Stimulated activated CD4-positive, alpha-beta T cell treated with anti-CD3 and anti-CD28 coated beads, Interleukin-12 subunit alpha, Interleukin-12 subunit beta, amount 100 ng/mL, for 24 hours (primary cell): Measurements from ENCODE around the gene PRRT1.
"Not testable (repeated sequence)": the region's sequence is repeated elsewhere in the genome, so short reads cannot be mapped to it uniquely, and the experiment has no call there.

ENCODE experiments used
- DNase-seq, 2 experiments: peaks; one replicate each; pipeline ENCODE4 v3.0.0-alpha.2; 2020; ENCODE audit warnings: low read depth in 2 of 2

The PRRT1 gene

DNA sequence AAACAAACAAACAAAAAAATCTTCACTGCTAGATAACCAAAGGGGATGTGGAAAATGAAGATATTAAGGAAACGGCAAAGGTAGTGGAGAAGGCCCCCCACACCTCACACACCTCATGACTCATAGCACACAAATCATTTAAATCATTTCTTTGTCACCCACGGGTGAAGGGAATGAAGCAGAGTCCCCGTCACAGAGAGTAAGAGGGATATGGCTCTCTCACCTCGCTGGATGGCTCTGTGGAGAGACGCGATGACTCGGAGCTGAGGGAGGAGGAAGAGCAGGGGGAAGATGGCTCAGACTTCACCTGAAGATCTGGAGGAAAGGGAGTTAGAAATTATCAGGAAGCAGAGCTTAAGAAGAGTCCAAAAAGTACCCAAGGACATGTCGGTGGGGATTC is 24.9 kb downstream of the PRRT1 start:
- DNase-seq: no peak

DNA sequence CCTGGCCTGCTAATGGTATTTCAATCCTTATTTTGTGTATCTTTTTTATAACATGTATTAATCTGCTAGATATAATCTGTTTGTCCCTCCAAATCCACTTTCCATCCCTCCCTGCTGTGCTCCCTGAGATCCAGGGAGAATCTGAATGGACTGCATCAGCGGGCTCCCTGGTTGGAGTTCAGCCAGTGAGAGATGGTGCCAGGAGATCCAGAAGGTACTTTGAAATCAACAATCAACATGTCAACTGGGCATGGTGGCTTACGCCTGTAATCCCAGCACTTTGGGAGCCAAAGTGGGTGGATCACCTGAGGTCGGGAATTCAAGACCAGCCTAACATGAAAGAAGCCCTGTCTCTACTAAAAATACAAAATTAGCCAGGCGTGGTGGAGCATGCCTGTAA is 28.1 kb downstream of the PRRT1 start:
- no peak for DNase-seq

DNA sequence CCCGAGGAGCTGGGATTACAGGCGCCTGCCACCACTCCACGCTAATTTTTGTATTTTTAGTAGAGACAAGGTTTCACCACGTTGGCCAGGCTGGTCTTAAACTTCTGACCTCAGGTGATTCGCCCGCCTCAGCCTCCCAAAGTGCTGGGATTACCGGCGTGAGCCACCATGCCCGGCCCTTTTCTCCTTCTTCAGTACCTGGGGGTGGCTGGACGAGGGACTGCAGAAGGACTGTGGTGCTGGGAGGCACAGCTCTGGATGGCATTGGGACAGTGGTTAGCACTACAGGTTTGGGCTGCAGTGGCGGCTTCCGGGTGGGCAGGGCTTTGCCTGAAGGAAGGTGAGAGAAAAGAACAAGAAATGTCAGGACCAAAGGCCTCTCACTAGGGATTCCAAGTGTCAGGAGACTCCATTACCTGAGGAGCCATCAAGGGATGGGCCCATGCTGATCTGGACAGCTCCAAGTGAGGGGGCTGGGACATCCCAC is 31.1 kb downstream of the PRRT1 start:
- DNase-seq: no peak

DNA sequence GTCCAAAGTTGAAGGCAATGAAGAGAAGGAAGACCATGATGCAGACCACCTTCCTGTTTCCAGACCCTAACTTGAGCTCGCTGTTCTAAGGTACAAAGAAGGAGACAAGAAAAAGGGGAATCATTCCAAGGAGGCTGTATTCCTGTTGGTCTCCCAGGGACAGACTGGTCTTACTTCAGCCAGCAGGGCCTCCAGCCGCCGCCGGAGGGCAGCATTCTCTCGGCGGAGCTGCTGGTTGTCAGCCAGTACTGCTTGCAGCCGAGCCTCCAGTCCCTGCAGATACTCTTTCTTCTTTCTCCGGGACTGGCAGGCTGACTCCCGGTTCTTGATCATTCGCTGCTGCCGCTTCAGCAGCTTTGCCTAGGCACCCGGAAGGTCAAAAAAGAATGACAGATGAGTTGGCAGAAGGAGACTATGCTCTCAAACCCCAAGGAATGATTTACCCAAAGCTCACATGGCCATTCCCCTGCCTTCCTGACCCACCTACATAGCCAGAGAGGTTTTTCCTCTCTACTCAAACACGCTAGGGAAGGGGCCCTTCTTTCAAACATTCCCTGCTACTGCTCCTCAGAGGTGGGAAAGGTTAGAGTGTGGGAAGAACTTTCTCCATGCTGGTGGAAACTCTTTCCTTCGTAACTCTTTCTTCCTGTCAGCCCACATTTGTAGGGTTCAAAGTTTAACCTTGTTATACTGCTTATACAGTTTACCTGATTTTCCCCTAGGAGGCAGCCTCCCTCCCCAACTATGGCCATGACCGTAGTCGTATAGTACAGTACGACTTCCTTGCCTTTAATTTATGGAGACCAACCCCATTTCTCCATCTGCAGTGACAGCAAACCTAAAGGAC is 32.7 kb downstream of the PRRT1 start:
- peak; percentile 41 to 57 for DNase-seq

DNA sequence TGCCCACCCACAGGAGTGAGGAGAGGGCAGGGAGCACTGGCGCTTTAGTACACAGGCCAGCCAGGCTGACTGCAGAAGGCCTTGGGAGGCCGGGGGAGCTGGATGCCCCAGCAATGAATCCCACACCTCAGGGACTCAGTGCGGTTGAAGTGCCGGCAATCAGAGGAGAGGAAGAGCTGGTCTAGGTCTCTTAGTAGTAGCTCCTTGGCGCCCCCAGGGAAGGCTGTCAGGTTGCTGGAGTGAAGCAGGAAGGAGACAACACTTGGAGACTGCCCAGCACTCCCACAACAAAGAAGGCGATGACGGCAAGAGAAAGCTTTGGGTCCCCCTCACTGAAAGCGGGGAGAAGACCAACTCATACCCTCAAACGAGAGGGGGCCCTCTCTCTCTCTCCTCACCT is 34.3 kb downstream of the PRRT1 start:
- no peak for DNase-seq

DNA sequence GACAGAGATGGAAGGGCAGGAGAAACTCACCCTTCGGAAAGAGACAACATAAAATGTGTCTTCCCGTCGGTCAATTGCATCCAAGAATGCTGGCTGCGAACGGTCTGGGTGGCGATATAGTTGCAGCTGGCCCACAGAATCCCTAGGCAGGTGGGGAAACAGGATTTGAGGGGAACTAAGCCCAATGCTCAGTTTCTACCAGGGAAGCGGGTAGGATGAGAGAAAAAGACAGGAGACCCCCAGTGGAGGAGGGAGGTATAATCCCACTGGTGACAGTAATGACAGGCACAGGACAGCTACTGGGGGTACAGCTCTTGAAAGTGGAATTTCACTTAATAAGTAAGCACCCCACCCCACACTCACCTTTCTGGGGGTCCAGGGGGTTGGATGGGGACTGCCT is 35.1 kb downstream of the PRRT1 start:
- DNase-seq: no peak

DNA sequence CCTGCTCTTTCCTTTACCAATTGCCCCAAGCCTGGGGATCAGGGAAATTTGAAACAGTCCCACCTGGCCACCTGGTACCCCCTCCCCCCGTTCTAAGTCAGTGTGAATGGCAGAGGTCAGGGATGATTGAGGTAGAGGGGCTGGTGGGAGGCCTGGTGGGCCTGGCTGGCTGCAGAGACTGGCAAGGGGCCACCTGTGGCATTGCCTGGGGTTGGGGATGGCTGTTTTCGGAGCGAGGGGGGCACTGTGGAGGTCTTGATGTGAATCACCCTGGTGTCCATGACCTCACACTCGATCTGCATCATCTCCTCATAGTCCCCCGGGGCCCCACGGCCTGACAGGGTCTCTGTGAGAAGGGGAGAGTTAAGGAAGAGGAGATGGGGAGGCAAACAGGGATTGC is 36.1 kb downstream of the PRRT1 start:
- DNase-seq: no peak

DNA sequence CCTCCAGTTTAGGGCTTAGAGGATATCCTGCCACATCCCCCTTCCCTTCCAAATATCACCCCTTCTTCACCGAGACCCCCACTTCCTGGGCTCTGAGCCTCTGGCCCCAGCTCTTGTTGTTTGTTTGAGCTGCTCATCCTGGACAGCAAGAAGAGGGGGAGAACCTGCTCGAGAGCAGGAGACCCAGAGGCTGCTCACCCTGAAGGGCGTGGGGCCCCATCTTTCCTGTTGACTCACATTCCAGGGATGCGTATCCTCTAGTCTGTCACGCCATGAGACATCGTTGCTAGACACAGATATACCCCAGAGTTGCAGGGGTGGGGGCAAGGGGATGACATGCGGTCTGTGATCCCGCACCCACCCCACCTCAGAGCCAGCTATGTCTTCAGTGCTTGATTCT is 36.9 kb downstream of the PRRT1 start:
- no peak for DNase-seq

DNA sequence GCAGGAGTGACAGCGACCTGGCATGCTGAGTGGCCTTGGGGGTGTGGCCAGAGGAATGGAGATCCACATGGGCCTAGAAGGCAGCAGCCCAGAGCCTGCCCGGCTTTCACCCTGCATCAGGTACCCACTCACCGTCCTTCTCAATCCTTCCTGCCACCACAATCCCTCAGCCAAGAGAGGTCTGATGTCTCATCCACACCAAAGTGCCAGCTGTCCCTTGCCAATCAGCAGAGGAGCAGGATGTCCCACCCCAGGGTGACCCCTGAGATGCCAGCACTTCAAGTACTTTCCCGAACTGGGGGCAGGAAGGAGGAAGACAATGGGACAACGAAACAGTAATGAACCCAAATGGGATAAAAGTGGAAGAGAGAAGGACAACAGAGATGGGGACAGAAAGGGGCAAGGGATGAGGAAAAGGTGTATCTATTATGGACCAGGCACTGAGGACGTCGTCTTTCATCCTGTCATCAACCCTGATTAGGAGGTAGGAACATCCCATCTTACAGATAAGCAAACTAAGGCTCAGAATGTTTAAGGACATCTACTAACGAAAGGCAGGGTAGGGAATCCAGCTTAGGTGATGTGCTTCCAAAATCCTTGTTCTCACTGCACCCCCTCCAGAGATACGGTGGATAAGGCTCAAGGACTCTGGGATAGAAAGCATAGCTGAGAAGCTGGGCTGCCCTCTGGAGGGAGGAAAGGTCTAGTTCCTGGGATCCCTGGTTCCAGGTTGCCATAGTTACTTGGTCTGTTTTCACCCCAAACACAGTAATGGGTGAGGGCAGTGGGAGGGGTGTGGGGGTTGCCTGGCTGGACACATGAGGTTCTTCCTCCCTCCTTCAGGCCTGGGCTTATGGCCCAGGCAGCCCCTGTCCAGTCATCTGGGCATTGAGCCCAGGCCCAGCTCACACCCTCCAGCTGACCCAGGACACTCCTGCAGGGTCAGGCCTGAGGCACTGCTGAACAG is 38.1 kb downstream of the PRRT1 start:
- DNase-seq: no peak

DNA sequence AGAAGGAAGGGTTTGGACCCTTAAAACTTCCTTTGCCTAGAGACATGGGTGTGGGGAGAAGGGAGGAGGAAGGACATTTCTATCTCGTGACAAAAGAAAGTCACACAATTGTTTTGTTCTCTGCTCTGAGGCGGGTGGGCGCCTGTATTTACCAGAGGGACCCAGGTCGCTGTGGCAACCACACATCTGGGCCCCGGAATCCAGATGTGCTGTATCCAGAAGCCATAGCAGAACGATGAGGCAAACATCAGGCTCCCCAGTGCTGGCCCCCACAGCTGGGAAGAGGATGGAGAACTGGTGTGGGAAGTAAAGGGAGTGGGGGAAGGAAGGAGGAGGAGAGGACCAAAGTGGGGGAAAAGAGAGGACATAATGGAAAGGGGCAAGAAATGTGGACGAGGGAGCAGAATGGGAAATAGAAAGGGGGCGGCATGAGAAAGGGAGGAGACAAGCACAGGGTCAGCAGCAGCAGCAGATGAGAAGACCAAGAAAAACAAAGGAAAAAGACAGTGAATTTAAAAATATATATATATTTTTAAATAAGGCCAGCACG is 39.2 kb downstream of the PRRT1 start:
- no peak for DNase-seq

DNA sequence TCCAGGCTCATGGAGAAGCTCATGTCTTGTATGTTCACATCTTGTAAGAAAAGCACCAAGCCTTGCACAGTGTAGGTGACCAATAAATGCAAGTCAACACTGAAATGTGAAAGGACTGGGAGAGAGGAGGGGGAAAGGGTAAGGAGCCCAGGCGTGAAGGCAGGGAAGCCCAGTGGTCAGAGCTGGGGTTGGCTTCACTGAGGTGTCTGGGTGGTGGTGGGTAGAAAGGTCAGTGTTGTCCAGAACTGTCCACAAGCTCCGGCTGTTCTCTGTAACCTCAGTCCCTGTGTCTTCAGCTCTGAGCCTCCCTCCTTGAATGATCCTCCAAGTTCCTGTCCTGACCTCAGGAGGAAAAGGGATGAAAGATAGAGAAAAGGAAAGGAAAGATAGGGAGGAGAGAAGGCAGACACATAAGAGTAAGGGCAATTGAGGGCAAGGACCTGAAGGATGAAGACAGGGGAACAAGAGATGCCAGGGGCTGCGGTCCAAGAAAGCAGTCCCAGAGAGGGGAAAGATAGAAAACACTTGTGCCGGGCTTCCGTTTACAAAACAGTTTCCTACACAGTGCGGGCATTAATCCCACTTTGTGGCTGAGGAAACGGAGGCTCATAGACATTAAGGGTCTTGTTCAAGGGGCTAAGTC is 40.2 kb downstream of the PRRT1 start:
- DNase-seq: no peak

DNA sequence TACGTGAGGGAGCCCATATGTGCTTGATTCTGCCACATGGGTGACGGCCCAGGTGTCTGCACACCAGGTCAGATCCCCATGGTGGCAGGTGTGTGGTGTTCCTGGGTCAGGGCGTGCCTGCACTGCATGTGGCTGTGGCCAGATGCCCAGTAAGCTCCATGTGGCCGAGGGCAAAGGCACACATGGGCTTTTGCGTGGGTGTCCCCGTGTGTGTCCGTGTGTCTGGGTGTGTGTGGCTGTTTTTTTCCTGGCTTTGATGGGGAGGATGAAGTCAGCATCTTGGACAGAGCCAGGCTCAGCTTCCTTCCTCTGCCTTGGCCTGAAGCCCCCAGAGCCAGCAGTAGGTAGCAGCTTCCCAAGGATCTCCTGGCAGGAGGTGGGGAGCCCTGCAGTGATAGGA is 41.1 kb downstream of the PRRT1 start:
- DNase-seq: no peak

DNA sequence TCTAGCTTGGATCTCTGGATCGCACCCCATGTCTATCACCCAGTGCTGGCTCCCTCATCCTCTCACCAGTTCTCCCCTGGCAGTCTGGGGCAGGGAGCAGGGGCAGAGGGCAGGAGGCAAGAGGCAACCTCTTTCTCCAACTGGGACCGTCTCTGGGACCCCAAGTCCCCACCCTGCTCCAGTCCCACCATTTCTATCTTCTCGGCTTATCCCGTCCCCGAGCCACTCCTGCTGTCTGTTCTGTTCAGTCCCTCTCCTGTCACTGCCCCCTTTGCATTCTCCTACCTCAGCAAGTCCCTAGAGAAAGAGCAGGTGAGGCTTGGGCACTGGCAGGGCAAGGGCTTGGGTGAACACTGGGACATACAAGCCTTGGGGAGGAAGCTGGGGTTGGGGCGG is 42.0 kb downstream of the PRRT1 start:
- DNase-seq: no peak

DNA sequence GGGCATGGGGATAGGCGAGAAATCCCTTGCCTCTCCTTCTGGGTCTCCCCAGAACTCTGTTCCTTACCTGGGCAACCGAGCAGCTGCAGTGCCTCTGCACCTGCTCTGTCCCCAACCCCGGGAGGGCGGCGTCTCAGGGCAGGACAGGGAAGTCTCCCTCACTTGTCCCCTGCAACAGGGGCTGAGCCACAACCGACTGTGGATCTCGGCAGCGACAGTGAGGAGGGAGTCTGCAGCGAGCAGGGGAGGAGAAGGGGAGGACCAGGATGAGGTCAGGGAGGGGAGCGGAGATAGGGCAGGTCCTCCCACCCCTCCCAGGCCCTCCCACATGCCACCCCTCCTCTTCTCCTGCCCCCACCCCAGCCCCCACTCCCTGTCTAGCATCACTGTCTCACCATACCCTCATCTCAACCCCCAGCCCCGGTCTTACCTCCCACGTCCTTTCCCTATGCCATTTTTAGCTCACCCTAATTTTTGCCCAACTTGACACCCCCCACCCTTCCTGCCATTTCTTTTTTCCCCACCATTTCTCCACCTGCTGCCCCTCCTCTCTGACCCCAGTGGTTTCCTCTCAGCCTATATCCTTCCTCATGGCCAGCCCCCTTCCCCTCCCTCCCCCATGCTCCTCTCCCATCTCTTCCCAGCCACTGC is 42.5 kb downstream of the PRRT1 start, which contains the start of gene TNXB:
Gene TNXB, minus strand, starts transcription at position 225 of the 651 bp plus-strand sequence. CDS start 11,140 bp downstream, outside the sequence.
- no peak for DNase-seq

DNA sequence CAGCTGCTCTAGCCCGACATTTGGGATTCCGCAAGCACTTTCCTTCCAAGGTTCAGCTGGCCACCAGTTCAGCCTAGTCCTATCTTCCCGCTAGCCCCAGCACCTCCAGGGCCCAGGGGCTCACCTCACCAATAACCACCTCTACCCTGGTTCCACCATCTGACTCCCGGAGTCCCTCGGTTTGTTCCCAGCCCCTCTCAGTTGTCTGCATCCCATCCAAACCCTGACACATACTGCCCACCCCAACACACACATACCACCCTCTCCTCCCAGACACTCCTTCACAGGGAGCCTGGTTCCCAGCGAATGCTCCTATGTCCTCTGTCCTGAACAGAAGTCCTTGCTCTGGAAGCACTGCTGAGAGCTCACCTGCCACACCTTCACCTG is 43.0 kb downstream of the PRRT1 start:
- no peak for DNase-seq

DNA sequence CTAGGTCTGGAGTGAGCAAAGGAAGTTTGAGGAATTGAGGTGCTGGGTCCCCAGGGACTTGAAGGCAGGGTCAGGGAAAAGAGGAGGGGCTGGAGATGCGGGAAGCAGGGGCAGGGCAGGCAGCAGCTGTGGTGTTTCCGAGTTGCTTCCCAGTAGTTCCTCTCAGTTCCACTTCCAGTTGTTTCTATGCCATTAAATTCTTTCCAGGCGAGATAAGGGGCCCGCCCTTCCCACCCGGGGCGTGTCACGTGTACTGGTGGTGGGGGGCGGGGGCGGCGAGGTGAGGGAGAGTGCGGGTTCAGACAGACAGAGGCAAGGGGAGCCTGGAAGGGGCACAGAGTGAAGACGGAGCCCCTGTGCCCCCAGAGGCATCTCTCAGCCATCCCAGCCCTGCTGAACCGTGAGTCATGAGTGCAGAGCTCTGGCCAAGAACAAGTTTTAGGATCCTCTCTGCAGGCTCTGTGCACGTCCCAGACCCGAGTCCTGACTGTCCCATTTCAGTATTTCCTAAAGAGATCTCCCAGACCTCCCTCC is 43.6 kb downstream of the PRRT1 start:
- DNase-seq: no peak

DNA sequence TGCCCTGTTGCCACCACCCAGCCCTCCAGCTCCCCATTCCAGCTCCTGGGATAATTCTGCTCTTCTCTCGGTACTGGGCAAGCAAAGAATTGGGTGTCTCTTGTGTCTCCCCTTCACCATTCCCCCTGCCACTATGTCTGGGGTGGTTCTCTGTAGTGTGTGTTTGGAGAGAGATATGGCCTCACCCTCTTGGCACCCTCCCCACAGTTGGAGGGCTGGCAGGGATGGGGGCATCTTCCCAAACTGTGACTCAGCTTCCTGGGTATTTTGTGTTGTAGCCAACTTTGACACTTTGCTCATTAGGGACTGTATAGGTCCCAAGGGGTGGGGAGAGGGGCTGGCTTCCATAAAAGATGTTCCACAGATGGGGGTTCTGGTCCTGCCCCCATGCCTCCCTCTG is 44.3 kb downstream of the PRRT1 start:
- DNase-seq: no peak

DNA sequence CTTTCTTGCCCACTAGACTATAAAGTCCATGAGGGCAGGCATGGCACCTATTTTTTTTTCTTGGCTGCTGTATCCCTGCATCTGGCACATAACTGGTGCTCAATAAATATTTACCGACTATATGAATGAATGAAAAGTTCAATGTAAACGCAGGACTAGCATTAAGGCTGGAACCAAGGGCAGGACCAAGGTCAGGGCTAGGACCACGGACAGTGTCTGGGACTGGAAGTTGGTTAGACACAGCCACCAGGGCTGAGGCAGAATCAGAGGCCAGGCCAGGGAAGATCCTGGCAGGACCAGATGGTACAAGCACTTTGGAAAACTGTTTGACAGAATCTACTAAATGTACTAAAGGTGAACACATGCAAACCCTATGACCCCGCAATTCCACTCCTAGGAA is 46.3 kb downstream of the PRRT1 start:
- DNase-seq: no peak

DNA sequence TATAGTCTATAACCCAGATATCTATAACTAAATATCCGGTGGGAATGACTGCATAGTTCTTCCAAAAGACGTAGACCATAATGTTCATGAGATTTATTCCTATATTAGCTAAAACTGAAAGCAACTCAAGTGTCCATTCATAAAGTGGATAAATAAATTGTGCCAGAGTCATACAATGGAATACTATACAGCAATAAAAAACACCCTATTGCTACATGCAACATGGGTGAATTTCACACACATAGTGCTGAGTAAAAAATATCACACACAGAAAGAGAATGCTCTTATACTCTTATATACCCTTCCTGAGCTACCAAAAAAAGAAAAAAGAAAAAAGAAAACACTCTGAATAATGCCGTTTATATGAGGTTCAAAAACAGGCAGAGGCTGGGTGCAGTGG is 49.5 kb downstream of the PRRT1 start:
- DNase-seq: no peak

DNA sequence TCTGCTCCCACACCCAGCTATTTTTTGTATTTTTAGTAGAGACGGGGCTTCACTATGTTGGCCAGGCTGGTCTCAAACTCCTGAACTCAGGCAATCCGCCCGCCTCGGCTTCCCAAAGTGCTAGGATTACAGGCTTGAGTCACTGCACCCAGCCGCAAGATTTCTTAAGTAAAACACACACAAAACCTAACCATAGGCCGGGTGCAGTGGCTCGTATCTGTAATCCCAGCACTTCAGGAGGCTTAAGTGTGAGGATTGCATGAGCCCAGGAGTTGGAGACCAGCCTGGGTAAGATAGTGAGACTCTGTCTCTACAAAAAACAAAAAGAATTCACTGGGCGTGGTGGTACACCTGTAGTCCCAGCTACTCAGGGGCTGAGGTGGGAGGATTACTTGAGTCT is 51.5 kb downstream of the PRRT1 start:
- not testable (repeated sequence) for DNase-seq
